Measurements from ENCODE around the gene EXOC7.

GRCh38 chr17:76120658-76121008, 17.0 kb upstream of the EXOC7 start:
- TF ChIP-seq CTCF (IDR thresholded peaks at IDR 0.05; ENCODE audit: poor library complexity, severe bottlenecking) (no peak), RAD21 (conservative IDR thresholded peaks at IDR 0.05) (no peak), POLR2AphosphoS5 (IDR thresholded peaks at IDR 0.05) (no peak), EP300 (conservative IDR thresholded peaks at IDR 0.05; ENCODE audit: poor library complexity, severe bottlenecking) (no peak)
